DND-41 (cell line): ENCODE data around the gene SLC25A21.
A peak's percentile ranks its signal among the peaks of the same experiment; 100 is the strongest.

Experiments
- ATAC-seq: fragments of 200-7000 bp; cut with Tn5 transposase; 3 replicates; pipeline ENCODE4 v1.9.1; 2021; ENCODE audit warnings: low read depth; ENCODE audit not compliant: insufficient read depth
- DNase-seq: peaks from one replicate; pipeline ENCODE4 v3.0.0-alpha.2; 2020
- H2AFZ ChIP-seq: 2 replicates; pipeline ENCODE4 v1.6.0; 2012; ENCODE audit warnings: low read depth, low read length
- H3K27ac ChIP-seq: 2 replicates; pipeline ENCODE4 v1.5.1; 2012; ENCODE audit warnings: low read length, inconsistent platforms
- H3K27me3 ChIP-seq: fragments of 200-600 bp; sonication (generic); 2 replicates; pipeline ENCODE4 v1.6.0; 2012; ENCODE audit warnings: low read length, mild to moderate bottlenecking, inconsistent platforms; ENCODE audit not compliant: insufficient read depth, poor library complexity
- H3K36me3 ChIP-seq: 2 replicates; pipeline ENCODE4 v1.5.1; 2012; ENCODE audit warnings: low read length, inconsistent platforms; ENCODE audit not compliant: insufficient read depth
- H3K4me1 ChIP-seq: 2 replicates; pipeline ENCODE4 v1.5.1; 2012; ENCODE audit warnings: mild to moderate bottlenecking, low read length; ENCODE audit not compliant: insufficient read depth
- H3K4me2 ChIP-seq: 2 replicates; pipeline ENCODE4 v1.6.0; 2012; ENCODE audit warnings: mild to moderate bottlenecking, moderate library complexity, low read length, inconsistent platforms; ENCODE audit not compliant: insufficient read depth
- H3K4me3 ChIP-seq, 2 experiments: fragments of 200-600 bp in 1 of 2; shearing (Covaris generic) in 1 of 2; 2 replicates each; pipeline ENCODE4 v1.5.1; 2012 to 2016; ENCODE audit warnings: inconsistent platforms in 2 of 2, low read length in 2 of 2, mild to moderate bottlenecking in 2 of 2, low read depth in 1 of 2, moderate library complexity in 1 of 2
- H3K79me2 ChIP-seq: 2 replicates; pipeline ENCODE4 v1.6.0; 2012; ENCODE audit warnings: low read length, inconsistent platforms; ENCODE audit not compliant: insufficient read depth
- H3K9ac ChIP-seq: 2 replicates; pipeline ENCODE4 v1.6.0; 2012; ENCODE audit warnings: low read depth, mild to moderate bottlenecking, inconsistent platforms, low read length, moderate library complexity
- H3K9me3 ChIP-seq: 2 replicates; pipeline ENCODE4 v1.5.1; 2012; ENCODE audit warnings: low read length, moderate library complexity, mild to moderate bottlenecking, inconsistent platforms; ENCODE audit not compliant: insufficient read depth, severe bottlenecking
- H4K20me1 ChIP-seq: 2 replicates; pipeline ENCODE4 v1.6.0; 2012; ENCODE audit warnings: low read length; ENCODE audit not compliant: insufficient read depth
- CTCF ChIP-seq: IDR thresholded peaks from 2 replicates; pipeline ENCODE4 v1.5.1; 2012; ENCODE audit warnings: borderline replicate concordance, low read length, moderate library complexity, mild to moderate bottlenecking; ENCODE audit not compliant: poor library complexity, severe bottlenecking; ENCODE audit errors: extremely low read depth
- EZH2 ChIP-seq: IDR thresholded peaks from 3 replicates; pipeline ENCODE4 v1.6.1; 2012; ENCODE audit warnings: borderline replicate concordance, low read depth, mild to moderate bottlenecking, moderate library complexity, low read length, inconsistent platforms; ENCODE audit not compliant: severe bottlenecking

Gene SLC25A21

GRCh38 chr14:36665887-36666415 lies 506.5 kb downstream of the SLC25A21 start:
- ATAC-seq (no peak), DNase-seq (no peak)
- H2AFZ ChIP-seq, result no peak overlapping the region
- peak overlapping the region; percentile 31; the same call in 1 of the 2 replicates for H3K4me2 ChIP-seq
- no peaks in the 10 kb centered on the region for H3K79me2 ChIP-seq
- H3K27ac ChIP-seq, result no peak overlapping the region
- TF ChIP-seq CTCF (no peak), EZH2 (no peak)
- H3K27me3 ChIP-seq, result no peaks in the 10 kb centered on the region
- H3K4me3 ChIP-seq, result no peak overlapping the region
- peaks cover 14% of the 10 kb centered on the region for H3K4me1 ChIP-seq
- no peaks in the 10 kb centered on the region for H3K9me3 ChIP-seq
- no peak overlapping the region for H3K9ac ChIP-seq
- no peaks in the 10 kb centered on the region for H3K36me3 ChIP-seq
- no peaks in the 10 kb centered on the region for H4K20me1 ChIP-seq

- H3K4me1 ChIP-seq, result peaks cover 14% of the 10 kb centered on the region
- peak overlapping the region; percentile 24; the same call in 1 of the 2 replicates for H2AFZ ChIP-seq
- no peaks in the 10 kb centered on the region for H3K27me3 ChIP-seq
- no peak overlapping the region for H3K27ac ChIP-seq
- H3K36me3 ChIP-seq, result no peaks in the 10 kb centered on the region
- no peak overlapping the region for H3K9ac ChIP-seq
- no peak for DNase-seq
- no peaks in the 10 kb centered on the region for H4K20me1 ChIP-seq
- ATAC-seq, result no peak
- H3K9me3 ChIP-seq, result no peaks in the 10 kb centered on the region
- H3K4me2 ChIP-seq, result no peak overlapping the region
- TF ChIP-seq EZH2, result no peak
- no peak for TF ChIP-seq CTCF
- H3K79me2 ChIP-seq, result no peaks in the 10 kb centered on the region
- H3K4me3 ChIP-seq, result no peak overlapping the region
These were observed 507.8 kb downstream of the SLC25A21 start for GRCh38 chr14:36664322-36665193.

GRCh38 chr14:36663404-36664321 lies 508.7 kb downstream of the SLC25A21 start:
- Histone ChIP-seq H3K79me2 (no peaks in the 10 kb centered on the region), H2AFZ (peak overlapping the region; percentile 36; the same call in 1 of the 2 replicates), H3K4me3 (no peak overlapping the region), H3K36me3 (no peaks in the 10 kb centered on the region), H4K20me1 (no peaks in the 10 kb centered on the region), H3K9me3 (no peaks in the 10 kb centered on the region), H3K27me3 (no peaks in the 10 kb centered on the region), H3K4me2 (no peak overlapping the region), H3K9ac (no peak overlapping the region), H3K27ac (no peak overlapping the region), H3K4me1 (peaks cover 14% of the 10 kb centered on the region)
- no peak for DNase-seq
- ATAC-seq, result no peak
- TF ChIP-seq EZH2, result no peak
- TF ChIP-seq CTCF, result no peak
